ENCODE measurements around the gene NUP133.

GRCh38 chr1:229506633-229507032 is 1.5 kb downstream of the NUP133 start:
- TF ChIP-seq CTCF (conservative IDR thresholded peaks at IDR 0.05) = no peak
- TF ChIP-seq ZFX (IDR thresholded peaks at IDR 0.05) = no peak
